Measurements from ENCODE around the gene AKT1S1.

The AKT1S1 gene

DNA sequence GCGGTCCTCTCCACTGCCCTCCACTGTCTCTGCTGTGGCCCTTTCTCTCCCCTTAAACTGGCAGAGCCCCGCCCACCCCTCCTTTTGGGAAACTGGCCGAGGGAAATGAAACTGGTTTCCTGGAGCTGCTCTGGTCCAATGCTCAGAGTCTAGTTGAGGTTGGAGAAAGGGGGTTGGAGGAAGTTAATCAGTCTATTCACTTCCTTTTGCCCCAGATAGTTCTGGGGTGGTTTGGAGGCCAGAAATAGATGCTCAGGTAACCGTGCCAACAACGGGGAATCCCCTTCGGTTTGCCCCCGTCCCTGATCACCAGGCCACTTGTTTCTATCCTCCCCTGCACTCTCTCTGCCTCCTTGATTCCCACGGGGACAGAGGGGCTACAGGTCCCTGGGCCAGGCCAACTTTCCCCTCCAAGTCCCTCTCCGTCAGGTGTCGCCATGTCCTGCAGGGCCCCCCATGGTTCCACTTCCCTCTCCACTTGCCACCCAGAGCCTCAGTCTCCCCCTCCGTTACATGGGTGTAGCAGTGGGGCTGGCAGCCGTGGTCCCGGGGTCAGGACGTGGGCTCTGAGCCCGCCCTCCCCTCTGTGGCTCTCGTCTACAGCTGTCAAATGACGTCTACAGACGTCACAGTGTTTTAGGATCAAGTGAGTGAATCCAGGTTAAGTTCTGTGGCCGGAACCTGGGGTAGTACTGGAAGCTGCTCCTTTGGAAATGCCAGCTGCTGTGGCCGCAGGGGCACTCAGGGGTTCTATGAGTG lies 19.9 kb upstream of the AKT1S1 start, which contains the start of gene IL4I1:
Gene IL4I1 (minus strand): TSS at position 25 of the 759 bp plus-strand sequence. CDS start 727 bp downstream, outside the sequence.
- Histone ChIP-seq H3K4me3 (ENCODE audit: low read length) (no peak within 1 kb of the TSS), H3K9me3 (ENCODE audit: control insufficient read depth, low read length) (no peaks in the 10 kb centered on the region), H3K9ac (ENCODE audit: low read length) (no peak within 1 kb of the TSS), H3K27me3 (replicated peaks; ENCODE audit: control insufficient read depth, insufficient read depth, low read length) (peaks cover 5% of the 10 kb centered on the region), H3K36me3 (ENCODE audit: control insufficient read depth, insufficient read depth, low read length, severe bottlenecking) (no peaks in the 10 kb centered on the region), H3K4me1 (ENCODE audit: control insufficient read depth, insufficient read depth, low read length) (peaks cover 6% of the 10 kb centered on the region)
- DNase-seq (ENCODE audit: low read depth) = no peak

DNA sequence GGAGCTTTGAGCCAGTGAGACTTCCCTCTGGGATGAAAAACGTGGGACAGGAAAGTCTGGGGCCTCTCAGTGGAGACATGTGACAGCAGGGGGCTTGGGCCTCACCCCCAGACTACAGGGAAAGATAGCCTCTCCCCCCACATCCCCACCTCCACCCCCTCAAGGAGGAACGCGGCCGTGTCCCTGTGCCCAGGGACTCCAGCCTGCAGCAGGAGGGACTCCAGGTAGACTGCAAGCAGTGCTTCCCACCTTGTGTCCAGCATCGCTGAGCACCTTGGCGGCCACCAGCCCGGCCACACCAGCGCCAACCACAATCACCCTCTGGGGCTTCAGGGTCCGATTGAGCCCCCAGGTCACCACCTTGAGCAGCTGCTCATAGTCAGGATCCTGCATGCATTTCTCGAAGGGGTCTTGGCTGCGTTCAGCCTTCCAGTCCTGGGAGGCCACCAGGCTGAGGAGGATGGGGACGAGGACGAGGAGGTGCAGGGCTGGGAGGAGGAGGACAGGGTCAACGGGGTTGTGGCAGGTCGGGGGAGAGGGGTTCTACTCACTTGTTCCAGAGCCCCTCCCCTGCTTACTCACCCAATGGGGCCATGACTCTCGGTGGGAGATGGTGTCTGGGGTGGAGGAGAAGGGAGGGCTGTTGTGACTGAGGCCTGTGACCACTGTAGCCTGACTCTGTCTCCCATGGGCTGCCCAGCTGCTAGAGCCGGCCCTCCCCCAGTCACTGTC lies 18.6 kb upstream of the AKT1S1 start:
- Histone ChIP-seq H3K9me3 (ENCODE audit: control insufficient read depth, low read length) (no peaks in the 10 kb centered on the region), H3K9ac (ENCODE audit: low read length) (no peak overlapping the region), H3K36me3 (ENCODE audit: control insufficient read depth, insufficient read depth, low read length, severe bottlenecking) (no peaks in the 10 kb centered on the region), H3K4me1 (ENCODE audit: control insufficient read depth, insufficient read depth, low read length) (peaks cover 6% of the 10 kb centered on the region), H3K27me3 (replicated peaks; ENCODE audit: control insufficient read depth, insufficient read depth, low read length) (peaks cover 5% of the 10 kb centered on the region), H3K4me3 (ENCODE audit: low read length) (no peak overlapping the region)
- no peak for DNase-seq (ENCODE audit: low read depth)

GRCh38 chr19:49894879-49895565 lies 17.9 kb upstream of the AKT1S1 start:
- Histone ChIP-seq H3K4me3 (ENCODE audit: low read length) (no peak overlapping the region), H3K27me3 (replicated peaks; ENCODE audit: control insufficient read depth, insufficient read depth, low read length) (peaks cover 5% of the 10 kb centered on the region), H3K9ac (ENCODE audit: low read length) (no peak overlapping the region), H3K36me3 (ENCODE audit: control insufficient read depth, insufficient read depth, low read length, severe bottlenecking) (no peaks in the 10 kb centered on the region), H3K4me1 (ENCODE audit: control insufficient read depth, insufficient read depth, low read length) (peaks cover 8% of the 10 kb centered on the region), H3K9me3 (ENCODE audit: control insufficient read depth, low read length) (no peaks in the 10 kb centered on the region)
- no peak for DNase-seq (ENCODE audit: low read depth)

DNA sequence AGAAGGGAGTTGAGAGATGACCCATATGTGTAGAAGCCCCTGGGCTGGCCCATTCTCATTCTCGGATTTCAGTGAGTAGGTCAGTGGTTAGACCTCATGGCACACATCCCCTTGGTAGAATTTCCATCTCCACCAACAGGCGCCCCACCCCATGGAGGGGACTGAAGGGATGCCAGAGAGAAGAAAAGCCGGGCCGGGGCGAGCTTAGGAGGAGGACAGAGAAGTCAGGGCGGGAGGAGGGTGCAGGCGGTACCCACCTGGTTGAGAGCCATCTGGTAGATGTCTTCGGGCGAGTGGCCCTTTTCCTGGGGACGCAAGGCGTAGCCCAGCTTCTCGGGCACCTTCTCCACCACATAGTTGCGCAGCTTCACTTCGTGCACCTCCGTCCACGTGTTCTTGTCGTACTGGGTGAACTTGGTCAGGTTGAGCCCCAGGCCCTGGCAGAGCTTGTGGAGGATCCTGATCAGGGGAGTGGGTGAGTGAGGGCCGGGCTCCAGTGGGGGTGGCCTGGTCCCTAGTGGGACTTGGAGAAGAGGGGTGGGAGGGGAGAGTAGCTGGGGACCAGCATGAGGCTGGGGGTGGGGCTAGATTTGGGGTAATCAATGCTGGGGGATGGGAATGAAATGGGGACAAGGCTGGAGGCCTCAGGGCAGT lies 17.0 kb upstream of the AKT1S1 start:
- H3K36me3 ChIP-seq (ENCODE audit: control insufficient read depth, insufficient read depth, low read length, severe bottlenecking) = no peaks in the 10 kb centered on the region
- no peak overlapping the region for H3K9ac ChIP-seq (ENCODE audit: low read length)
- H3K9me3 ChIP-seq (ENCODE audit: control insufficient read depth, low read length) = no peaks in the 10 kb centered on the region
- peaks cover 9% of the 10 kb centered on the region for H3K4me1 ChIP-seq (ENCODE audit: control insufficient read depth, insufficient read depth, low read length)
- no peak overlapping the region for H3K4me3 ChIP-seq (ENCODE audit: low read length)
- no peak for DNase-seq (ENCODE audit: low read depth)
- H3K27me3 ChIP-seq (replicated peaks; ENCODE audit: control insufficient read depth, insufficient read depth, low read length) = peaks cover 5% of the 10 kb centered on the region

- Histone ChIP-seq H3K4me3 (ENCODE audit: low read length) (no peak overlapping the region), H3K27me3 (replicated peaks; ENCODE audit: control insufficient read depth, insufficient read depth, low read length) (peaks cover 5% of the 10 kb centered on the region), H3K36me3 (ENCODE audit: control insufficient read depth, insufficient read depth, low read length, severe bottlenecking) (no peaks in the 10 kb centered on the region), H3K9me3 (ENCODE audit: control insufficient read depth, low read length) (no peaks in the 10 kb centered on the region), H3K9ac (ENCODE audit: low read length) (no peak overlapping the region), H3K4me1 (ENCODE audit: control insufficient read depth, insufficient read depth, low read length) (peaks cover 9% of the 10 kb centered on the region)
- DNase-seq (ENCODE audit: low read depth) = no peak
Observed at GRCh38 chr19:49892716-49893115, 15.6 kb upstream of the AKT1S1 start.

- no peak overlapping the region for H3K9ac ChIP-seq (ENCODE audit: low read length)
- peaks cover 5% of the 10 kb centered on the region for H3K36me3 ChIP-seq (ENCODE audit: control insufficient read depth, insufficient read depth, low read length, severe bottlenecking)
- no peaks in the 10 kb centered on the region for H3K9me3 ChIP-seq (ENCODE audit: control insufficient read depth, low read length)
- peaks cover 5% of the 10 kb centered on the region for H3K27me3 ChIP-seq (replicated peaks; ENCODE audit: control insufficient read depth, insufficient read depth, low read length)
- H3K4me1 ChIP-seq (ENCODE audit: control insufficient read depth, insufficient read depth, low read length) = peaks cover 4% of the 10 kb centered on the region
- DNase-seq (ENCODE audit: low read depth) = no peak
- H3K4me3 ChIP-seq (ENCODE audit: low read length) = no peak overlapping the region
Observed at GRCh38 chr19:49891393-49891792, 14.2 kb upstream of the AKT1S1 start.

- H3K4me3 ChIP-seq (ENCODE audit: low read length) = no peak overlapping the region
- H3K27me3 ChIP-seq (replicated peaks; ENCODE audit: control insufficient read depth, insufficient read depth, low read length) = peaks cover 5% of the 10 kb centered on the region
- DNase-seq (ENCODE audit: low read depth) = peak; percentile 39
- no peaks in the 10 kb centered on the region for H3K9me3 ChIP-seq (ENCODE audit: control insufficient read depth, low read length)
- no peak overlapping the region for H3K9ac ChIP-seq (ENCODE audit: low read length)
- peaks cover 4% of the 10 kb centered on the region for H3K4me1 ChIP-seq (ENCODE audit: control insufficient read depth, insufficient read depth, low read length)
- peaks cover 9% of the 10 kb centered on the region for H3K36me3 ChIP-seq (ENCODE audit: control insufficient read depth, insufficient read depth, low read length, severe bottlenecking)
Observed at GRCh38 chr19:49890349-49891311, 13.5 kb upstream of the AKT1S1 start.

GRCh38 chr19:49889687-49890348 lies 12.7 kb upstream of the AKT1S1 start:
- H3K36me3 ChIP-seq (ENCODE audit: control insufficient read depth, insufficient read depth, low read length, severe bottlenecking) = peaks cover 15% of the 10 kb centered on the region
- H3K4me3 ChIP-seq (ENCODE audit: low read length) = no peak overlapping the region
- peaks cover 5% of the 10 kb centered on the region for H3K27me3 ChIP-seq (replicated peaks; ENCODE audit: control insufficient read depth, insufficient read depth, low read length)
- H3K9me3 ChIP-seq (ENCODE audit: control insufficient read depth, low read length) = no peaks in the 10 kb centered on the region
- no peak overlapping the region for H3K9ac ChIP-seq (ENCODE audit: low read length)
- H3K4me1 ChIP-seq (ENCODE audit: control insufficient read depth, insufficient read depth, low read length) = peaks cover 4% of the 10 kb centered on the region
- peak; percentile 71 for DNase-seq (ENCODE audit: low read depth)

DNA sequence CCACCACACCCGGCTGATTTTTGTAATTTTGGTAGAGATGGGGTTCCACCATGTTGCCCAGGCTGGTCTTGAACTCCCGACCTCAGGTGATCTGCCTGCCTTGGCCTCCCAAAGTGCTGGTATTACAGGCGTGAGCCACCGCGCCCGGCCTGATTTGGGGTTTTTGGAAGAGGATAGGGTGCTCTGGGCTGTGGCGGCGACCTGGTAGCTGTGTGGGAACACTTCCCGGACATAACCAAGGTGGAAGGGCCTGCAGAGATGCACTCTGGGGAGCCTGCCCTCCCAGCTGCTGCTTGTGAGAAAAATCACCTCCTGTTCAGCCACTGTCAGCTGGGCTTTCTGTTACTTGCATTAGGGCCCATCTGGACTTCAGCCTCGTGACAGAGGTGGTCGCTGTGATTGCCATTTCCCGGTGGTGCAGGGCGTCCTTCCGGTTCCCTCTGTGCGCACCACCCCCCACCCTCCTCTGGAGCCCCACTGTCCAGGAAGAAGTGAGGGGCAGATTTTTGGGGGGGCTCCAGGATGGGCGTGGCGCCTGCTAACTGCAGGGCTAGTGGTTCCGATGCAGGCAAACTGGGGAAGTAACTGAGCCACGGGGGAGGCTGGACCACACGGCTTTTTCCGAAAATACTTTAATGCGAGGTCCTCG lies 12.0 kb upstream of the AKT1S1 start:
- DNase-seq (ENCODE audit: low read depth) = no peak
- Histone ChIP-seq H3K4me3 (ENCODE audit: low read length) (no peak overlapping the region), H3K9me3 (ENCODE audit: control insufficient read depth, low read length) (no peaks in the 10 kb centered on the region), H3K27me3 (replicated peaks; ENCODE audit: control insufficient read depth, insufficient read depth, low read length) (peaks cover 5% of the 10 kb centered on the region), H3K9ac (ENCODE audit: low read length) (no peak overlapping the region), H3K36me3 (ENCODE audit: control insufficient read depth, insufficient read depth, low read length, severe bottlenecking) (peaks cover 21% of the 10 kb centered on the region), H3K4me1 (ENCODE audit: control insufficient read depth, insufficient read depth, low read length) (peaks cover 4% of the 10 kb centered on the region)

- peaks cover 28% of the 10 kb centered on the region for H3K36me3 ChIP-seq (ENCODE audit: control insufficient read depth, insufficient read depth, low read length, severe bottlenecking)
- H3K4me3 ChIP-seq (ENCODE audit: low read length) = no peak overlapping the region
- H3K4me1 ChIP-seq (ENCODE audit: control insufficient read depth, insufficient read depth, low read length) = peaks cover 4% of the 10 kb centered on the region
- no peak for DNase-seq (ENCODE audit: low read depth)
- peaks cover 5% of the 10 kb centered on the region for H3K27me3 ChIP-seq (replicated peaks; ENCODE audit: control insufficient read depth, insufficient read depth, low read length)
- H3K9me3 ChIP-seq (ENCODE audit: control insufficient read depth, low read length) = no peaks in the 10 kb centered on the region
- H3K9ac ChIP-seq (ENCODE audit: low read length) = no peak overlapping the region
Observed at GRCh38 chr19:49888510-49888824, 11.3 kb upstream of the AKT1S1 start.

Measured in adipocyte (in vitro differentiated cells).